Measurements from ENCODE around the gene SEMA5A. TPM values are rescaled to one million over a fixed set of nuclear protein-coding genes. Genes with fewer than 3 reads are reported as not detected.

SEMA5A gene
- total RNA-seq, 2 experiments from 2014 or later = not detected

GRCh38 chr5:9268226-9268625, 277.6 kb downstream of the SEMA5A start:
- Mint-ChIP-seq H3K9me3 (peaks cover 8% of the 10 kb centered on the region), H3K36me3 (ENCODE audit: low read depth) (no peaks in the 10 kb centered on the region), H3K4me1 (ENCODE audit: low read depth) (no peaks in the 10 kb centered on the region), H3K27me3 (no peaks in the 10 kb centered on the region), H3K4me3 (no peak overlapping the region), H3K27ac (no peak overlapping the region)
- intact Hi-C loops (cut with micrococcal nuclease) = no loop called here
- ChIA-PET POLR2A (interaction anchor here (1.0 kb wide), 1 partner anchor 14 kb away, joined by 3 read pairs; no protein-coding TSS in a partner anchor), CTCF (no interaction called here)
- ATAC-seq (no peak), DNase-seq (no peak)
- no peak for TF ChIP-seq CTCF (IDR thresholded peaks at IDR 0.05)

GRCh38 chr5:9265441-9266287, 280.2 kb downstream of the SEMA5A start:
- DNase-seq = no peak
- Mint-ChIP-seq H3K27me3 (no peaks in the 10 kb centered on the region), H3K36me3 (ENCODE audit: low read depth) (no peaks in the 10 kb centered on the region), H3K4me1 (ENCODE audit: low read depth) (no peaks in the 10 kb centered on the region), H3K4me3 (no peak overlapping the region), H3K27ac (no peak overlapping the region), H3K9me3 (peaks cover 1% of the 10 kb centered on the region)
- no peak for TF ChIP-seq CTCF (IDR thresholded peaks at IDR 0.05)
- POLR2A ChIA-PET = no interaction called here
- no peak for ATAC-seq
- intact Hi-C loops (cut with micrococcal nuclease) = no loop called here
- CTCF ChIA-PET = no interaction called here

GRCh38 chr5:9264301-9264700, 281.6 kb downstream of the SEMA5A start:
- Mint-ChIP-seq H3K9me3 (peaks cover 1% of the 10 kb centered on the region), H3K27me3 (no peaks in the 10 kb centered on the region), H3K4me1 (ENCODE audit: low read depth) (no peaks in the 10 kb centered on the region), H3K27ac (no peak overlapping the region), H3K36me3 (ENCODE audit: low read depth) (no peaks in the 10 kb centered on the region), H3K4me3 (no peak overlapping the region)
- DNase-seq = no peak
- TF ChIP-seq CTCF (IDR thresholded peaks at IDR 0.05) = no peak
- ATAC-seq = no peak
- intact Hi-C loops (cut with micrococcal nuclease) = no loop called here
- CTCF ChIA-PET = no interaction called here
- POLR2A ChIA-PET = no interaction called here

GRCh38 chr5:9263656-9264055, 282.2 kb downstream of the SEMA5A start:
- Mint-ChIP-seq H3K9me3 (peaks cover 1% of the 10 kb centered on the region), H3K36me3 (ENCODE audit: low read depth) (no peaks in the 10 kb centered on the region), H3K4me1 (ENCODE audit: low read depth) (no peaks in the 10 kb centered on the region), H3K27me3 (no peaks in the 10 kb centered on the region), H3K4me3 (no peak overlapping the region), H3K27ac (no peak overlapping the region)
- CTCF ChIA-PET = no interaction called here
- ATAC-seq = no peak
- no peak for DNase-seq
- POLR2A ChIA-PET = no interaction called here
- intact Hi-C loops (cut with micrococcal nuclease) = no loop called here
- TF ChIP-seq CTCF (IDR thresholded peaks at IDR 0.05) = no peak

GRCh38 chr5:9251379-9251980, 294.4 kb downstream of the SEMA5A start:
- no peaks in the 10 kb centered on the region for H3K27me3 Mint-ChIP-seq
- ATAC-seq (no peak), DNase-seq (no peak)
- no peak for TF ChIP-seq CTCF (IDR thresholded peaks at IDR 0.05)
- no peaks in the 10 kb centered on the region for H3K9me3 Mint-ChIP-seq
- no peaks in the 10 kb centered on the region for H3K36me3 Mint-ChIP-seq (ENCODE audit: low read depth)
- POLR2A ChIA-PET = no interaction called here
- CTCF ChIA-PET = no interaction called here
- intact Hi-C loops (cut with micrococcal nuclease) = no loop called here
- H3K4me1 Mint-ChIP-seq (ENCODE audit: low read depth) = no peaks in the 10 kb centered on the region
- no peak overlapping the region for H3K4me3 Mint-ChIP-seq
- no peak overlapping the region for H3K27ac Mint-ChIP-seq
